Effector CD4-positive, alpha-beta T cell (primary cell): Measurements from ENCODE around the gene PDE6B.

Experiments
- DNase-seq: peaks from one replicate; pipeline ENCODE4 v3.0.0-alpha.2; 2020

Gene PDE6B

GRCh38 chr4:673349-674091, 48.1 kb downstream of the PDE6B start:
- DNase-seq: no peak

- peak; percentile 99 for DNase-seq
These were observed 49.0 kb downstream of the PDE6B start, which contains the start of the genes ATP5ME and MYL5 for GRCh38 chr4:674172-675035. ATP5ME (minus strand) TSS chr4:674276; CDS start chr4:674247, 29 bp downstream. MYL5 (plus strand) TSS chr4:674542; CDS start chr4:678027, 3,485 bp downstream.

- DNase-seq: no peak
These were observed 49.9 kb downstream of the PDE6B start for GRCh38 chr4:675036-675882.

- no peak for DNase-seq
These were observed 50.9 kb downstream of the PDE6B start for GRCh38 chr4:675980-676870.

GRCh38 chr4:676871-677235, 51.5 kb downstream of the PDE6B start:
- DNase-seq: no peak

GRCh38 chr4:677431-678293, 52.3 kb downstream of the PDE6B start:
- no peak for DNase-seq

GRCh38 chr4:678331-679103, 53.1 kb downstream of the PDE6B start:
- no peak for DNase-seq

- no peak for DNase-seq
These were observed 53.7 kb downstream of the PDE6B start for GRCh38 chr4:679104-679481.

GRCh38 chr4:679629-680028, 54.3 kb downstream of the PDE6B start:
- DNase-seq: no peak

GRCh38 chr4:680091-680490, 54.7 kb downstream of the PDE6B start:
- DNase-seq: no peak

GRCh38 chr4:680551-680927, 55.2 kb downstream of the PDE6B start:
- no peak for DNase-seq

- DNase-seq: no peak
These were observed 55.7 kb downstream of the PDE6B start for GRCh38 chr4:680928-681645.

GRCh38 chr4:681736-682451, 56.5 kb downstream of the PDE6B start:
- DNase-seq: no peak

- DNase-seq: no peak
These were observed 57.3 kb downstream of the PDE6B start for GRCh38 chr4:682490-683172.

- no peak for DNase-seq
These were observed 58.0 kb downstream of the PDE6B start for GRCh38 chr4:683247-683897.

GRCh38 chr4:683982-684622, 58.7 kb downstream of the PDE6B start:
- DNase-seq: no peak
